ENCODE measurements around the gene AP1G2. TPM values are rescaled to one million over a fixed set of nuclear protein-coding genes. Genes with fewer than 3 reads are reported as not detected.

The AP1G2 gene
- polyA plus RNA-seq, 1 donor (not counting 4 experiments of a cell fraction or from before 2014, with no cell fraction given) = 119 TPM

DNA sequence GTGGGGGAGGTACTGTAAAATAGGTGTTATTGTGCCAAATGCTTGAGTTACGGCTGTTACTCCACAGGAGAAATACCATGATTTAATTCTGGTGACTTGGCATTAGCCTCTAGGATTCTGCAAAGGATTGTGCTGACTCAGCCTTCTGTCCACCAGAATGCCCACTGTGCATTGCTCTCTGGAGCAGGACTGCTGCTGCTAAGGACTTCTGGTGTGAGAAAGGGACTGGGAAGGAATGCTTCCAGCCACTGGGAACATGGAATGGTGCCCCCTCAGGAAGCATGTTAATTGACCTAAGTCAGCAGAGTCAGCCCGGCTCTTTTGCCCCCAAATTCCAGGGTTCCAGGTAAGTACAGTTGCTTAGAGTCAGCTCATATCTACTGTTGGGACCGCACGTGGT, 48.9 kb downstream of the AP1G2 start:
- Histone ChIP-seq H3K27ac (ENCODE audit: control insufficient read depth, insufficient read depth, low read length) (no peak overlapping the region), H2AFZ (ENCODE audit: control insufficient read depth, low read length) (no peak overlapping the region), H3K4me3 (ENCODE audit: control insufficient read depth in 2 of 3, extremely low read depth in 1 of 3, insufficient read depth in 2 of 3, low read depth in 1 of 3, low read length in 3 of 3) (no peak overlapping the region), H3K4me1 (ENCODE audit: control insufficient read depth, extremely low read depth, insufficient read depth, low read length) (no peaks in the 10 kb centered on the region), H4K20me1 (ENCODE audit: control insufficient read depth, extremely low read depth, insufficient read depth, low read length) (no peaks in the 10 kb centered on the region), H3K79me2 (ENCODE audit: control insufficient read depth, insufficient read depth, low read length) (no peaks in the 10 kb centered on the region), H3K27me3 (ENCODE audit: control insufficient read depth, extremely low read depth, insufficient read depth, low read length) (no peaks in the 10 kb centered on the region), H3K36me3 (ENCODE audit: control insufficient read depth in 2 of 2, extremely low read depth in 1 of 2, insufficient read depth in 2 of 2, low read length in 2 of 2) (no peaks in the 10 kb centered on the region), H3K4me2 (ENCODE audit: control insufficient read depth, extremely low read depth, insufficient read depth, low read depth, low read length) (no peak overlapping the region), H3K9me3 (ENCODE audit: control insufficient read depth, low read depth, low read length) (no peaks in the 10 kb centered on the region), H3K9ac (ENCODE audit: control insufficient read depth, extremely low read depth, insufficient read depth, low read length) (no peak overlapping the region), H3K9me1 (ENCODE audit: control insufficient read depth, extremely low read depth, insufficient read depth, low read length) (no peaks in the 10 kb centered on the region)
- FAIRE-seq = no peak
- dilution Hi-C loops (cut with MboI; ENCODE audit: extremely low pct_ligation_motif_present, low sequenced_read_pairs) = no loop called here
- no peak for DNase-seq (ENCODE audit: low read depth, low spot score)
- TF ChIP-seq, protein P1, sequence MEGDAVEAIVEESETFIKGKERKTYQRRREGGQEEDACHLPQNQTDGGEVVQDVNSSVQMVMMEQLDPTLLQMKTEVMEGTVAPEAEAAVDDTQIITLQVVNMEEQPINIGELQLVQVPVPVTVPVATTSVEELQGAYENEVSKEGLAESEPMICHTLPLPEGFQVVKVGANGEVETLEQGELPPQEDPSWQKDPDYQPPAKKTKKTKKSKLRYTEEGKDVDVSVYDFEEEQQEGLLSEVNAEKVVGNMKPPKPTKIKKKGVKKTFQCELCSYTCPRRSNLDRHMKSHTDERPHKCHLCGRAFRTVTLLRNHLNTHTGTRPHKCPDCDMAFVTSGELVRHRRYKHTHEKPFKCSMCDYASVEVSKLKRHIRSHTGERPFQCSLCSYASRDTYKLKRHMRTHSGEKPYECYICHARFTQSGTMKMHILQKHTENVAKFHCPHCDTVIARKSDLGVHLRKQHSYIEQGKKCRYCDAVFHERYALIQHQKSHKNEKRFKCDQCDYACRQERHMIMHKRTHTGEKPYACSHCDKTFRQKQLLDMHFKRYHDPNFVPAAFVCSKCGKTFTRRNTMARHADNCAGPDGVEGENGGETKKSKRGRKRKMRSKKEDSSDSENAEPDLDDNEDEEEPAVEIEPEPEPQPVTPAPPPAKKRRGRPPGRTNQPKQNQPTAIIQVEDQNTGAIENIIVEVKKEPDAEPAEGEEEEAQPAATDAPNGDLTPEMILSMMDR (optimal IDR thresholded peaks at IDR 0.05 in 1 of 3, IDR thresholded peaks at IDR 0.05 in 1 of 3, conservative IDR thresholded peaks at IDR 0.05 in 1 of 3; ENCODE audit: extremely low read depth in 1 of 3, insufficient read depth in 2 of 3, low read length in 3 of 3) = no peak
- no peak for TF ChIP-seq EZH2 (IDR thresholded peaks at IDR 0.05; ENCODE audit: low read length)

DNA sequence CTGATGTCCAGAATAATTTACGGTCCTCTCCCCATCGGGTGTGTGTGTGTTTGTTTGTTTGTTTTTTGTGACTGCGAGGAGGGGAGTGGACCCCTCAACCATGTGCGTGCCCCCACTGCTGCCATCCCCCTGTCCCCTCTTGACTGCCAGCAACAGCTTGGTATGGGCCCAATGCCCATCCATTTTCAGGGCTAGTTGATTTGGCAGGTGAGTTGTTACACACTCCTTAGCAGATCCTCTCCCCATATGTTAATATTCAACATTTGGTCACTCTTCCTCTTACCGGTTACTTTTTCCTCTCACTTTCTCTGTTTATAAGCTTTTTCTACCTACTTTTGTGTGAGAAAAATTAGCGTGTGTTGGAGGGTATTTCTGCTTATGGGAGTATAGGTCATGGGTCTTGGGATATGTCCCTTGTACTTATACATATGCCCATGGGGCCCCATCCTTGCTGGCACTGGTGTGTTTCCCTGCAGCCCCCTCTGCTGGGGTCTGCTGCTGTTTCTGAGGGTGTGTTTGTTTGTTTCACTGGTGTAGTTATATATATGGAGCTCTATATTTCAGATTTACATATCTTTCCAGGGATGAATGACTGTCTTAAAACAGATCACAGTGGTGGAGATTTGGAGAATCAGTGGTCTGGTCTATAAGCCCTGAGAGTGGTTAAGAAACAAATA, 49.8 kb downstream of the AP1G2 start:
- DNase-seq (ENCODE audit: low read depth, low spot score) (no peak), FAIRE-seq (no peak)
- peaks cover 6% of the 10 kb centered on the region for H3K27me3 ChIP-seq (ENCODE audit: control insufficient read depth, extremely low read depth, insufficient read depth, low read length)
- no peaks in the 10 kb centered on the region for H3K4me1 ChIP-seq (ENCODE audit: control insufficient read depth, extremely low read depth, insufficient read depth, low read length)
- H3K9me1 ChIP-seq (ENCODE audit: control insufficient read depth, extremely low read depth, insufficient read depth, low read length) = no peaks in the 10 kb centered on the region
- dilution Hi-C loops (cut with MboI; ENCODE audit: extremely low pct_ligation_motif_present, low sequenced_read_pairs) = no loop called here
- H4K20me1 ChIP-seq (ENCODE audit: control insufficient read depth, extremely low read depth, insufficient read depth, low read length) = no peaks in the 10 kb centered on the region
- no peaks in the 10 kb centered on the region for H3K9me3 ChIP-seq (ENCODE audit: control insufficient read depth, low read depth, low read length)
- no peaks in the 10 kb centered on the region for H3K36me3 ChIP-seq (ENCODE audit: control insufficient read depth in 2 of 2, extremely low read depth in 1 of 2, insufficient read depth in 2 of 2, low read length in 2 of 2)
- no peak overlapping the region for H3K4me3 ChIP-seq (ENCODE audit: control insufficient read depth in 2 of 3, extremely low read depth in 1 of 3, insufficient read depth in 2 of 3, low read depth in 1 of 3, low read length in 3 of 3)
- TF ChIP-seq, protein P1 (optimal IDR thresholded peaks at IDR 0.05 in 1 of 3, IDR thresholded peaks at IDR 0.05 in 1 of 3, conservative IDR thresholded peaks at IDR 0.05 in 1 of 3; ENCODE audit: extremely low read depth in 1 of 3, insufficient read depth in 2 of 3, low read length in 3 of 3) = no peak
- TF ChIP-seq EZH2 (IDR thresholded peaks at IDR 0.05; ENCODE audit: low read length) = no peak
- H3K9ac ChIP-seq (ENCODE audit: control insufficient read depth, extremely low read depth, insufficient read depth, low read length) = no peak overlapping the region
- no peak overlapping the region for H3K4me2 ChIP-seq (ENCODE audit: control insufficient read depth, extremely low read depth, insufficient read depth, low read depth, low read length)
- H3K79me2 ChIP-seq (ENCODE audit: control insufficient read depth, insufficient read depth, low read length) = no peaks in the 10 kb centered on the region
- no peak overlapping the region for H3K27ac ChIP-seq (ENCODE audit: control insufficient read depth, insufficient read depth, low read length)
- H2AFZ ChIP-seq (ENCODE audit: control insufficient read depth, low read length) = no peak overlapping the region

Data from keratinocyte (primary cell).